HFFc6 (cell line): ENCODE data around the gene SLC35E2B. TPM values are rescaled to one million over a fixed set of nuclear protein-coding genes. Genes with fewer than 3 reads are reported as not detected.

Experiments
- DNase-seq: peaks from one replicate; pipeline ENCODE4 v3.0.0-alpha.2; 2018
- H3K27ac Mint-ChIP-seq: 2 replicates; pipeline ENCODE4 v1.8.0; 2020; ENCODE audit warnings: mild to moderate bottlenecking, mixed read lengths
- H3K27me3 Mint-ChIP-seq: 2 replicates; pipeline ENCODE4 v1.8.0; 2021; ENCODE audit warnings: mild to moderate bottlenecking, moderate library complexity, mixed read lengths; ENCODE audit not compliant: insufficient read depth
- H3K36me3 Mint-ChIP-seq: 2 replicates; pipeline ENCODE4 v1.8.0; 2021; ENCODE audit warnings: low read depth, mixed read lengths
- H3K4me1 Mint-ChIP-seq: 2 replicates; pipeline ENCODE4 v1.8.0; 2020; ENCODE audit warnings: low read depth, mixed read lengths
- H3K4me3 Mint-ChIP-seq: 2 replicates; pipeline ENCODE4 v1.8.0; 2020; ENCODE audit warnings: mild to moderate bottlenecking, moderate library complexity, mixed read lengths
- H3K9me3 Mint-ChIP-seq: 2 replicates; pipeline ENCODE4 v1.8.0; 2020; ENCODE audit warnings: mild to moderate bottlenecking, mixed read lengths
- CTCF ChIP-seq: fragments of 200-600 bp; sonication (generic); IDR thresholded peaks from 2 replicates; pipeline ENCODE4 v1.5.0; 2021; ENCODE audit warnings: antibody characterized with exemption, mild to moderate bottlenecking
- total RNA-seq, 6 experiments: library from RNA; stranded (reverse); fragmentation: NEBNext Ultra II Directional; extraction: Animal tissue kit (Norgen Biotek cat#: 25700); gene quantifications; 2 replicates in 1 of 6; 3 replicates in 5 of 6; pipeline ENCODE4 v1.2.3, GENCODE V29; 2021

Gene SLC35E2B
- total RNA-seq, 6 experiments from 2014 or later = 30.1 to 40.9 (median 33.4) TPM

- H3K9me3 Mint-ChIP-seq = no peaks in the 10 kb centered on the region
- H3K27ac Mint-ChIP-seq = no peak overlapping the region
- TF ChIP-seq CTCF = no peak
- no peak overlapping the region for H3K4me3 Mint-ChIP-seq
- no peaks in the 10 kb centered on the region for H3K4me1 Mint-ChIP-seq
- H3K36me3 Mint-ChIP-seq = no peaks in the 10 kb centered on the region
- H3K27me3 Mint-ChIP-seq = peaks cover 1% of the 10 kb centered on the region; the same call in 1 of the 2 replicates
- DNase-seq = no peak
Measured at GRCh38 chr1:1630191-1630964, 62.2 kb downstream of the SLC35E2B start.

- H3K9me3 Mint-ChIP-seq = no peaks in the 10 kb centered on the region
- no peak overlapping the region for H3K27ac Mint-ChIP-seq
- no peak overlapping the region for H3K4me3 Mint-ChIP-seq
- no peaks in the 10 kb centered on the region for H3K36me3 Mint-ChIP-seq
- no peaks in the 10 kb centered on the region for H3K4me1 Mint-ChIP-seq
- no peak for DNase-seq
- H3K27me3 Mint-ChIP-seq = peaks cover 1% of the 10 kb centered on the region; the same call in 1 of the 2 replicates
- TF ChIP-seq CTCF = no peak
Measured at GRCh38 chr1:1629430-1630190, 63.0 kb downstream of the SLC35E2B start.

- Mint-ChIP-seq H3K4me3 (no peak overlapping the region), H3K27ac (no peak overlapping the region), H3K36me3 (no peaks in the 10 kb centered on the region), H3K27me3 (peaks cover 1% of the 10 kb centered on the region; the same call in 1 of the 2 replicates), H3K4me1 (no peaks in the 10 kb centered on the region), H3K9me3 (no peaks in the 10 kb centered on the region)
- DNase-seq = no peak
- TF ChIP-seq CTCF = no peak
Measured at GRCh38 chr1:1628754-1629429, 63.7 kb downstream of the SLC35E2B start.

- TF ChIP-seq CTCF = 0 out of 2 replicates have a peak, but pooled peaks have one; percentile 7
- Mint-ChIP-seq H3K36me3 (no peaks in the 10 kb centered on the region), H3K9me3 (no peaks in the 10 kb centered on the region), H3K27me3 (peaks cover 1% of the 10 kb centered on the region; the same call in 1 of the 2 replicates), H3K4me1 (no peaks in the 10 kb centered on the region), H3K27ac (no peak overlapping the region), H3K4me3 (no peak overlapping the region)
- DNase-seq = no peak
Measured at GRCh38 chr1:1627829-1628753, 64.5 kb downstream of the SLC35E2B start.
